HG02642 (cell line): ENCODE results near the gene POLDIP3.
A peak's percentile ranks its signal among the peaks of the same experiment; 100 is the strongest.
"Not testable (repeated sequence)": the region's sequence is repeated elsewhere in the genome, so short reads cannot be mapped to it uniquely, and the experiment has no call there.

Experiments used
- ATAC-seq: cut with Tn5 transposase; IDR thresholded peaks from one replicate; pipeline ENCODE4 v1.9.1; 2021; ENCODE audit warnings: mild to moderate bottlenecking; ENCODE audit not compliant: unreplicated experiment, poor library complexity

Gene POLDIP3

DNA sequence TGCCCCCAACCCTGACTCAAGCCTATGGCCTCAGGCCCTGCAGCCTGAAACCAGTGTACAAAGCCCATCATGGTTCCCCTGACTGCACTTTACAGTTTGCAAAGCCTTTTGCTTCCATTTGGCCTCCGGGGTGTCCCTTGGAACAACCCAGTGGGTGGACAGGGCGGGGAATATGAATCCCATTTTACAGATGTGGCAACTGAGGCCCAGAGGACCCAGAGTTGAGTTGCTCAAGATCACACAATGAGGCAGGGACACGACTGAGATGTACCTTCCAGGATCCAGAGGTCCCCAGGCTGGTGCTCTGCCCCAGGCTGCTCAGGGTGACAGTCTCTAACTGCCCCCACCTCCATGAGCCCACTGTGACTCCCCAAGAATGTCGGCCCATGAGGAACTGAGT, 5.4 kb upstream of the POLDIP3 start:
- ATAC-seq = no peak

GRCh38 chr22:42619261-42620063, 4.8 kb upstream of the POLDIP3 start:
- no peak for ATAC-seq

DNA sequence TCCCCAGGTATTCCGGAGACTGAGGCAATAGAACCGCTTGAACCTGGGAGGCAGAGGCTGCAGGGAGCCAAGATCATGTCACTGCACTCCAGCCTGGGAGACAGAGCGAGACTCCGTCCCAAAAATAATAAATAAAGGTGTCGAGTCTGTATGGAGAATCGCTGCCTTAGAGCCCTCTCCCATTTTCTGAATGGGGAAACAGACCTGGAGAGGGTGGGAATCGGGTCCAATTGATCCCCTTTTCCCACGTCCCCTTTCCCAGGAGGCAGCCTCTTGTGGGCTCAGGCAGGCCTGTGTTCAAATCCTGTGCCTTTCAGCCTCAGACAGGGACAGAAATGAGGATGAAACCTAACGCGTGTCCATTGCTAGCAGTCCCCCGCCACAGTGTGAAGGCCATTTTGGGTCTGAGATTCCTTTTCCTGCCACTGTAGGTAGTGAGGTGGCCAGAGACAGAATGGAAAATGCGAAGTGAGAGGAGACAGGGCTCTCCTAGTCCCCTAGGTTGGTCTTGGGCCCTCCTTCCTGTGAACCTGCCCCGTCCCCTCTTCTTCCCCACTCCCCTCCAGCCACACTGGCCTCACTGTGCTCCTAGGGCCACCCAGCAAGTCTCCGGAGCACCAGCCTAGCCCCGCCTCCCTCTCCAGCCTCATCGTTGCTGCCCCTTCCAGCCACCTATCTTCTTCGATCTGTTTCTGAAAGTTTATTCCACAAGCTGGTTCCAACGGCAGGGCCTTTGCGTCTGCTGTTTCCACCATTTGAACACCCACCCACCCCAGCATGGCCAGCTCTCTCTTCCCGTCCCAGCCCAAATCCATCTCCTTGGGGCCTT, 2.7 kb upstream of the POLDIP3 start:
- no peak for ATAC-seq

GRCh38 chr22:42615860-42616175, 1.1 kb upstream of the POLDIP3 start:
- ATAC-seq = not testable (repeated sequence)

GRCh38 chr22:42615092-42615859, 593 bp upstream of the POLDIP3 start:
- ATAC-seq = peak; percentile 46

DNA sequence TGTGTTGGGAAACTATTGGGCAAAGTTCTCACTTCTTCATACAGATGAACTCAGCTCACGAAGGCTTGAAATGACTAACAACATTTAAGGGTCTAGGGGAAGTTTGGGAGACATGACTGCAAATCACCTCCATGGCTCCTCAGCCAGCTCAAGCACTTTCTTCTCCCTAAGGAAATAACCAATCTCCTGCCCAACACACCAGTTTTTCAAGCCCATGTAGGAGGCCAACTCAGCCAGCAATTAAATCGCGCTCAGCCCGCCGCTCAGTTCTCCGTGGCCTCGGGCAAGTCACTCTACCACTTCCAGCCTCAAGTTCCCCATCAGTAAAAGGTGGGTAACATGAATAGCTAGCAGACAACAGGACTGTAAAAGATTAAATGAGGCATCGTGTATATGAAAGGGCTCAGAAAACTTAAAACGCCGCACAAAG, 796 bp downstream of the POLDIP3 start:
- no peak for ATAC-seq

DNA sequence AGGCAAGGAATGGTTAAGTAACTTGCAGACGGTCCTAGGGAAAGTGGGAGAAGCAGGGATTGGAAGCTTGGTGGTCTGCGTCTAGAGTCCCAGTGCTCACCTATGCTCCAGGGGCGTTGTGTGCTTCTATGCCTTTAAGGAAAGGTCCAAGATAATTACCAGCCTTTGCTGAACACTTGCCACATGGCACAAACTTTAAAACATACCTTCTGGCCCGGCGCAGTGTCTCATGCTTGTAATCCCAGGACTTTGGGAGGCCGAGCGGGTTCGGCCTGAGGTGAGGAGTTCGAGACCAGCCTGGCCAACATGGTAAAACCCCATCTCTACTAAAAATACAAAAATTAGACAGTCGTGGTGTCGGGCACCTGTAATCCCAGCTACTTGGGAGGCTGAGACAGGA, 2.3 kb downstream of the POLDIP3 start:
- no peak for ATAC-seq

DNA sequence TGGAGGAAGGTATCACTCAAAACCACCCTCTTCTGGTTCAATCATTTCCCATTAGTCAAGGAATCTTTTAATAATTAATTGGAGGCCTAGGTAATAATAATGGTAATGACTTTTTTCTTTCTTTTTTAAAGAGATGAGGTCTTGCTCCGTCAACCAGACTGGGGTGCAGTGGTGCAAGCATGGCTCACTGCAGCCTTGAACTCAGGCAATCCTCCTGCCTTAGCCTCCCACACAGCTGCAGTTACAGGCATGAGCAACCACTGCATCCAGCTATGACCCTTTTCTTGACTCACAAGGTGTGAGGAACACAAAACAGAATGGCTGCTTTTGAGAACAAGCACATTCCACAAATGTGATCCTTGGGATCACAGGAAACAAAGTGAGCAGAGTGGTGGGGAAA, 3.6 kb downstream of the POLDIP3 start:
- ATAC-seq = no peak

DNA sequence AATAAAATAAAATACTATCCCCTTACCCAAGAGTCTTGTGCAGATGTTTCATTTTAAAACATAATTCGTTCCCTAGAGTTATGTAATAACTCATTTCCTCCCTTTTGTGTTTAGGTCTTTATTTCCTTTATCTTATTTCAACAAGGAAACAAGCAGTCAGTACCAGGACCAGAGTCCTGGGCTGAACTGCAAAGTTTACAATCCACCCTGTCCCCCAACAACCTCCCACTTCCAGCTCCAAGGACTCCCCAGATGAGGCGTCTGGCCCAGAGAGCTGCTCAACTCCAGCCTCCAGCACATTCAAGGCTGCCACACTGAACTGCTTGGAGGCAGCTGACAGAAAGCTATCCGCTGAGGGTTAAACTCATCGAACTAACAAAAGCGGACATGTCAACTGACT, 4.5 kb downstream of the POLDIP3 start:
- ATAC-seq = no peak

DNA sequence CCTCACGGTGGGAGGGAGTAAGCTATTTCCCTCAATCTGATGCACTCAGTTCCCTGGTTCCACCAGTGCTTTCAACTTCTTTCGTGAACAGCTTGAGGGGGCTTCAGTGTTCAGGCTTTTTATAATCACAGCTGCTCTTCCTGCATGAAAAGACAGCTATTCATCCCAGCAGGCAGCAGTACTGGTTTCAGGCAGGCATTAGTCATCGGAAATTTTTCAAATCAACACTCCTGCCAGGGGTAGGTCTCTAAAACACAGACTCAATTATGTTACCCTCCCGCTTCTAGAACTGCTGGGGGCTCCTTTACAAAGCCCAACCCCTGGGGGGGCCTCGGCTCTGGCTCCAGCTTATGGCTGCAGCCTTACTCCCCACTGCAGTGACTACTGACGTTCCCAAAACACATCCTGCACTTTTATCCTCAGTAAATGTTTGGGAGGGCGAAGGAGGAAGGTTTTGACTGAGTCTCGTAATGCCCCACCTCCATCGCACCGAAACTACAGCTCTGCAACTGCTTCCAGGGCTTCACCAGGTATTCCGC, 5.8 kb downstream of the POLDIP3 start:
- no peak for ATAC-seq

DNA sequence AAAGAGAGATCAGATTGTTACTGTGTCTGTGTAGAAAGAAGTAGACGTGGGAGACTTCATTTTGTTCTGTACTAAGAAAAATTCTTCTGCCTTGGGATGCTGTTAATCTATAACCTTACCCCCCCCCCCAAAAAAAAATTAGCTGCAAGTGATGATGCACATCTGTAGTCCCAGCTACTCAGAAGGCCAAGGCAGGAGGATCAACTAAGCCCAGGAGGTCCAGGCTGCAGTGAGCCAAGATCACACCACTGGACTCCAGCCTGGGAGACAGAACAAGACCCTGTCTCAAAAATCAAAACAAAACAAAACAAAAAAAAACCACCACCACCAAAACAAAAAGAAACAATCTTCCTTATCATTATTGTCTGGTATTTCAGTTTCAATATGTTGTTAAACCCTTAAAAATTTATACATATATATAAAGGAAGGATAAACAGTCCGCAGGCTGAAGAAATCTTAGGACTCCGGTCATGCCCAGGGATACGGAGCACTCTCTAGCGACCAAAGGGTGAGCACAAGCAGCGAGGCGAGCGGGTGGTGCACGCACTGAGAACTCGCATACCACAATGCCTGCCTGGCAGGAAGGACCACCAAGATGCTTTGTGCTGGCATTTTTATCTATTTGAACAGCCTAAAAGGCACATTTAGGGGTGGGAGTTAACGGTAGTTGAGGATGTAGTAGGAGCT, 6.4 kb downstream of the POLDIP3 start:
- no peak for ATAC-seq

GRCh38 chr22:42607641-42608040, 7.0 kb downstream of the POLDIP3 start:
- ATAC-seq = not testable (repeated sequence)

DNA sequence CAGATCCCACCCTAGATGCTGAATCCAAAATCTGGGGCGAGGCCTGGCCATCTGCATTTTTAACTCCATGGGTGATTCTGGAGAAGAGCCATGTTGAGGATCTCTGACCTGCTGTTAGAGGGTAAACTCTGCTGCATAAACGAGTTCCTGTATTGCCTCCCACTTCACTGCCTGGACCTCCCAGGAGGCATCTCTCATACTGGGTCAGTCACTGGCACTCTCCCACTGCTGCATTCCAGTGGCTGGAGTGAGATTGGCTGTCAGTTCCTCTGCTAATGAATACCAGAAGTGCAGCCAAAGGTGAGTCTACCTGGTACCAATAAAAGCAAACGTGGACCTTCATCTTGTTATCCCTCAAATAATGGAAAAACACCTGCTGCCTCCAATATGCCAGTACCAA, 10.3 kb downstream of the POLDIP3 start:
- ATAC-seq = no peak

- no peak for ATAC-seq
Observed at GRCh38 chr22:42603427-42603826, 11.3 kb downstream of the POLDIP3 start.

DNA sequence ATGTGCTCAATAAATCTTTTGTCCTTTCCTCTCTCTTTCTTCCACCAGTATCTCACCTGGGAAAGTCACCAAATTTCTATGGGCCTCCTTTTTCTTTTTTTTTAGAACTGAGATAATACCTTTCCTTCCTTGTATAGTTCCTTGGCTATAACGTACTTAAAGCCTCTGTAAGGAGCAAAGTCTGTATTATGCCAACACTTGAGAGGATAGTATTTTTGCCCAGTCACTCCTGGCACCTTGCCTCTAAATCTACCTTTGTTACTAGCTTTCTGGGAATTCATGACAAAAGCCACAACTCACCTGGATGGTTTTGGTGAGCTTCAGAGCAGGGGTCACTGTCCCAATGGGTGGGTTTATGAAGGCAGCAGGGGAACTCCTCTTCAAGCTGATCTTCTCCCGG, 12.2 kb downstream of the POLDIP3 start:
- no peak for ATAC-seq

DNA sequence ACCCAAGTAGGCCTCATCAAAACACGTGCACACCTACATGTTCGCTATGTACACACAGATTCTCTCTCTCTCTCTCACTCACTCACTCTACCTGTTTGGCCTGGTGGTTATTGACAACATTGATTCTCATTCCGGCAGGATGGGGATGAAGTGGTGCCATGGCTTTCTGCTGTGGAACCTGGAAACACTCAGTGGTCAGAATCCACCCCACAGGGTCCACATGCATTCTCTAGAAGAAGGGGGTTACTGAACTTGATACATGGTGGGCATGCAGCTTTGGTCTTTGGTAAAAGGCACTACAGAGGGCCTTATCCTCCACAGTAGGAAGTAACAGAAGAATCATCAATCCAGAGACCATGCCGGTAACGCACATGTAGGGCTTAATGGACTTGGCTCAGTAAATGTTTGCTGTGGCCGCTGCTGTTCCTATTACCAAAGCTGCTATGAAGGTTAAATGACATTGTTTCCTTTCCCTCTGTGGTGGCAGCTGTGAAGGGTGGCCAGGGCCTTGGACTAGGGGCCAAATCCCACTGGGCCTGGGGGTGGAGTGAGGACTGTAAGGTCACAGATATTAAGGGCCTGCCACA, 12.7 kb downstream of the POLDIP3 start:
- ATAC-seq = no peak

DNA sequence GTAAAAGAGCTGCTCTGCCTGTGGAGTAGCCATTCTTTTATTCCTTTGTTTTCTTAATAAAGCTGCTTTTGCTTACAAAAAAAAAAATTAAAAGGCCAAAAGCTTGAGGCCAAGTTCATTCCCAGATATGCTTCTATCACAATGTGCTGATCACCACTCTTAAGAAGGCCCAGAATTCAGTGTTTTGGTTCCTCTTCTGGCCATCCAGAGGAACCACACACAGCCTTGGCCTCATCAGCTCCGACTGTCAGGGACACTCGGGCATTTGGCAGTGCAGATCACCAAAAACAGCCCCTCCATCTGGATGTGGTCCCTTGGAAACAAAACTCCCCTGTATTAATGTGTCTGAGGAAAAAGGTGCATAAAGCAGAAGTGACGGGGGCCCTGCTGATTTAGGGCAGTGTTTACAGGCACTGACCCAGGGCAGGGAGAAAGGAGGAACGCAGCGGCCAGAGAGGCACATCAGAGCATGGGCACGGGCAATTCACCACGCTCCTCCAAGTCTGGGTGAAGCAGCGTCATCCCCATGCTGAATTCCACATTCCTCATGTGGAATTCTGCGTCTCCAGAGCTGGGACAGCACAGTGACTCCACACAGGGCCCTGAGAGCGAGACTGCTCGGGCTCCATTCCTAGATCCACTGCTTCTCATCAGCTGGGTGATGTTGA, 17.7 kb downstream of the POLDIP3 start:
- ATAC-seq = no peak

- no peak for ATAC-seq
Observed at GRCh38 chr22:42596336-42596735, 18.3 kb downstream of the POLDIP3 start.

- no peak for ATAC-seq
Observed at GRCh38 chr22:42595434-42595833, 19.2 kb downstream of the POLDIP3 start.
